Measurements from ENCODE around the gene ZNF532.

- TF ChIP-seq GATA2 (IDR thresholded peaks at IDR 0.05; ENCODE audit: low read depth, low read length), result no peak
- TF ChIP-seq GATA3 (IDR thresholded peaks at IDR 0.05; ENCODE audit: low read depth, low read length), result no peak
These were observed 30.3 kb downstream of the ZNF532 start for GRCh38 chr18:58894930-58895329.

Data from SH-SY5Y (cell line).